RWPE2 (cell line): ENCODE results near the gene UBE2R2.
"Not testable (repeated sequence)": the region's sequence is repeated elsewhere in the genome, so short reads cannot be mapped to it uniquely, and the experiment has no call there.

ENCODE experiments used
- ATAC-seq: fragments of 200-7000 bp; cut with Tn5 transposase; 3 replicates; pipeline ENCODE4 v1.9.1; 2021; ENCODE audit warnings: low read depth
- DNase-seq: peaks from one replicate; pipeline ENCODE4 v3.0.0-alpha.2; 2020; ENCODE audit warnings: low spot score
- H3K27ac ChIP-seq: fragments of 450-650 bp; 2 replicates; pipeline ENCODE4 v1.5.1; 2017; ENCODE audit warnings: mild to moderate bottlenecking; ENCODE audit not compliant: poor library complexity, severe bottlenecking
- H3K27me3 ChIP-seq: fragments of 250-450 bp; sonication (Bioruptor Pico); 2 replicates; pipeline ENCODE4 v1.5.1; 2021; ENCODE audit warnings: mild to moderate bottlenecking, moderate library complexity; ENCODE audit not compliant: insufficient read depth, poor library complexity, severe bottlenecking
- H3K36me3 ChIP-seq: fragments of 250-450 bp; sonication (Bioruptor Pico); 2 replicates; pipeline ENCODE4 v1.5.1; 2020; ENCODE audit warnings: low read depth, mild to moderate bottlenecking, moderate library complexity
- H3K4me1 ChIP-seq: fragments of 250-450 bp; sonication (Bioruptor Pico); 2 replicates; pipeline ENCODE4 v1.5.1; 2021; ENCODE audit warnings: mild to moderate bottlenecking, moderate library complexity; ENCODE audit not compliant: insufficient read depth, poor library complexity, severe bottlenecking
- H3K4me3 ChIP-seq: fragments of 250-450 bp; sonication (Bioruptor Pico); 2 replicates; pipeline ENCODE4 v1.5.1; 2021; ENCODE audit warnings: mild to moderate bottlenecking, moderate library complexity; ENCODE audit not compliant: severe bottlenecking
- H3K9me3 ChIP-seq: fragments of 250-450 bp; sonication (Bioruptor Pico); 2 replicates; pipeline ENCODE4 v1.5.1; 2021; ENCODE audit warnings: mild to moderate bottlenecking, moderate library complexity; ENCODE audit not compliant: severe bottlenecking
- CTCF ChIP-seq: fragments of 450-650 bp; IDR thresholded peaks from one replicate; pipeline ENCODE4 v1.5.1; 2017; ENCODE audit warnings: mild to moderate bottlenecking, moderate library complexity; ENCODE audit not compliant: poor library complexity, severe bottlenecking

Gene UBE2R2

GRCh38 chr9:33786681-33787080, 30.3 kb upstream of the UBE2R2 start:
- no peak overlapping the region for H3K4me3 ChIP-seq
- ATAC-seq (no peak), DNase-seq (no peak)
- TF ChIP-seq CTCF, result no peak
- H3K36me3 ChIP-seq, result no peaks in the 10 kb centered on the region; the same call in 1 of the 2 replicates
- H3K27me3 ChIP-seq, result no peaks in the 10 kb centered on the region
- H3K4me1 ChIP-seq, result peaks cover 21% of the 10 kb centered on the region
- H3K9me3 ChIP-seq, result no peaks in the 10 kb centered on the region
- no peak overlapping the region for H3K27ac ChIP-seq

GRCh38 chr9:33787839-33788238, 29.1 kb upstream of the UBE2R2 start:
- DNase-seq (no peak), ATAC-seq (no peak; the same call in 2 of the 3 replicates)
- Histone ChIP-seq H3K4me1 (peaks cover 9% of the 10 kb centered on the region), H3K4me3 (no peak overlapping the region), H3K9me3 (no peaks in the 10 kb centered on the region), H3K27me3 (no peaks in the 10 kb centered on the region), H3K27ac (no peak overlapping the region), H3K36me3 (peaks cover 4% of the 10 kb centered on the region; the same call in 1 of the 2 replicates)
- no peak for TF ChIP-seq CTCF

DNA sequence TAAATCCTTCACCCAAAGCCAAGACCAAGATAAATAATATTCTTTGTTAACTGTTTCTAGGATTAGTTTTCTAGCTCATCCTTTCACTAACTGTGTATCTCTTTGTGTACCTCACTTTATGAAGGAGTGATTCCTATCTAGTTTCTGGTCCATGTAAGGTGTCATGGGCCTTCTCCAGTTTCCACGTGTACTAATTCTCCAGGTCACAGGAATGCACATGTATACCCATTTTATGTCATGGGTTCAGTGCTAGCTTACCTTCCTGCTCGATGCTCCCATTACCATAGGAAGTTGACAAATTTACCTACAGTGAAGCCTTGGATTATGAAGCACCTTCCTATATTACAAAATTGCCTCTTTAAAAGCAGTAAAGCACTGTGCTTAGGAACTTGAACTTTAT, 27.5 kb upstream of the UBE2R2 start:
- H3K4me1 ChIP-seq, H3K27ac ChIP-seq, ATAC-seq, H3K4me3 ChIP-seq, H3K27me3 ChIP-seq, H3K9me3 ChIP-seq, DNase-seq, H3K36me3 ChIP-seq: not testable (repeated sequence)

GRCh38 chr9:33791117-33791516, 25.8 kb upstream of the UBE2R2 start:
- no peak overlapping the region for H3K4me3 ChIP-seq
- no peaks in the 10 kb centered on the region for H3K9me3 ChIP-seq
- ATAC-seq (peak; percentile 65; the same call in 2 of the 3 replicates), DNase-seq (no peak)
- TF ChIP-seq CTCF, result no peak
- no peaks in the 10 kb centered on the region for H3K27me3 ChIP-seq
- peak overlapping the region; percentile 47 for H3K27ac ChIP-seq
- peaks cover 8% of the 10 kb centered on the region for H3K4me1 ChIP-seq
- H3K36me3 ChIP-seq, result peaks cover 5% of the 10 kb centered on the region

- H3K4me1 ChIP-seq, H3K27ac ChIP-seq, DNase-seq, H3K27me3 ChIP-seq, ATAC-seq, H3K4me3 ChIP-seq, H3K9me3 ChIP-seq: not testable (repeated sequence)
- H3K36me3 ChIP-seq, result peaks cover 13% of the 10 kb centered on the region
Measured at GRCh38 chr9:33793496-33793895, 23.5 kb upstream of the UBE2R2 start.

DNA sequence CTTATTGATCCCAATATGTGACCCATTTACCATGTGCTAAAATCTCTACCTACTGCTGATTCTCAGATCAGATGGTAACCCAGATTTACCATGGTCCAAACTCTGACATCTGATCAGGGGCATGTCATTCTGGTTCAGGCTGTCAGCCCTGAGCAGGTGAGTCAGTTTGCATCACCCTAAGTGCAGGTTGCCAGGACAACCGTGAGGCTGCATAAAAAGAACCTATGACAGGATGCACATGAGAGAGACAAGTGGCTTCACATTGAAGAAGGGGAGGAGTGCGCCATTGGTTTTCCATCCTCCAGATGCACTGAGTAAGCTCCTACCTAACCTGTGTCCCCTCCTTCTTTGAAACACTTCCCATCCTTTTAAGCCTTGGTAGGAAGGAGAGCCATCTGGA, 22.4 kb upstream of the UBE2R2 start:
- no peak overlapping the region for H3K4me3 ChIP-seq
- DNase-seq (no peak), ATAC-seq (peak; percentile 58)
- peaks cover 8% of the 10 kb centered on the region for H3K4me1 ChIP-seq
- no peaks in the 10 kb centered on the region for H3K9me3 ChIP-seq
- TF ChIP-seq CTCF, result no peak
- H3K27me3 ChIP-seq, result no peaks in the 10 kb centered on the region
- peaks cover 19% of the 10 kb centered on the region for H3K36me3 ChIP-seq
- no peak overlapping the region for H3K27ac ChIP-seq
